Measurements from ENCODE around the gene TBX19. TPM values are rescaled to one million over a fixed set of nuclear protein-coding genes. Genes with fewer than 3 reads are reported as not detected.

Gene TBX19
- total and polyA plus RNA-seq, 2 of the 8 experiments (the other 6 are each of a cell fraction or from before 2014, with no cell fraction given) = 1.0 to 1.8 TPM

DNA sequence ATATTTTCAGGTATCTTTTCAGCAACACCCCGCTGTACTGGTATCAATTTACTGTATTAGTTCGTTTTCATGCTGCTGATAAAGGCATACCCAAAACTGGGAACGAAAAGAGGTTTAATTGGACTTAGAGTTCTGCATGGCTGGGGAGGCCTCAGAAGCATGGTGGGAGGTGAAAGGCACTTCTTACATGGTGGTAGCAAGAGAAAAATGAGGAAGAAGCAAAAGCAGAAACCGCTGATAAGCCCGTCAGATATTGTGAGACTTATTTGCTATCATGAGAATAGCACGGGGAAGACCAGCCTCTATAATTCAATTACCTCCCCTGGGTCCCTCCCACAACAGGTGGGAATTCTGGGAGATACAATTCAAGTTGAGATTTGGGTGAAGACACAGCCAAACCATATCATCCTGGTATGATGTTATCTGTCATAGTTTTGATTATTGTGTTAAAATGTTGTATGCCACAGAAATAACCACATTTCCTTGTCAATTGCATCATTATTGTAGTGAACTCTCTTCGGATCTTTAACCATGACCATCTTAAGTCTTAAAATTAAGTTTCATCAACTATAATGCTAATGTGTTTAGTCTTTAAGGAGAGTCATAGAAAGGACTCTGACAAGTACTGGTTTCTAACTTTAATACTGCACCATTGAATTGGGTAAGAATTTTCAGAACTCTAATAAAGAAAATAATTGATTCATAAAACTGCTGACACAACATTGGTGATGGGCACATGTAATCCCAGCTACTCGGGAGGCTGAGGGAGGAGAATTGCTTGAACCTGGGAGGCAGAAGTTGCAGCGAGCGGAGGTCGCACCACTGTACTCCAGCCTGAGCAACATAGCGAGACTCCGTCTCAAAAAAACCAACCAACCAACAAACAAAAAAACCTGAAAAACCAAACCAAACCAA lies 58.2 kb downstream of the TBX19 start:
- no peak overlapping the region for H3K4me2 ChIP-seq (ENCODE audit: insufficient read depth in 1 of 2, low read depth in 2 of 2, low read length in 2 of 2)
- no peak overlapping the region for H2BK15ac ChIP-seq (ENCODE audit: low read length)
- H3K23ac ChIP-seq (ENCODE audit: insufficient read length) = no peak overlapping the region
- no peak overlapping the region for H3K27ac ChIP-seq (ENCODE audit: low read depth, low read length)
- POLR2A ChIA-PET (ENCODE audit: partially characterized antibody) = no interaction called here
- no peak overlapping the region for H3K9ac ChIP-seq (replicated peaks in 1 of 4; ENCODE audit: extremely low read depth in 1 of 4, low read depth in 3 of 4, low read length in 3 of 4)
- no peak overlapping the region for H2BK120ac ChIP-seq (replicated peaks; ENCODE audit: low read depth, low read length)
- no peaks in the 10 kb centered on the region; a peak in 2 of 7 replicates for H3K4me1 ChIP-seq (replicated peaks in 1 of 4; ENCODE audit: control insufficient read depth in 3 of 4, insufficient read depth in 4 of 4, low read length in 3 of 4)
- H3K4ac ChIP-seq (replicated peaks; ENCODE audit: insufficient read length, low read depth, low read length) = no peak overlapping the region
- H2AFZ ChIP-seq (ENCODE audit: low read length) = no peak overlapping the region
- WGBS, 2 experiments (ENCODE audit: extremely low coverage in 1 of 2, insufficient coverage in 1 of 2, insufficient read length in 1 of 2, insufficient replicate concordance in 2 of 2, low coverage in 1 of 2, low lambda C conversion rate in 2 of 2, missing lambda C conversion rate in 1 of 2) = 94% methylated on average over 13 of the region's 13 CpGs; no CpG with 5 or more reads in 1 of the 2 experiments
- no peak overlapping the region for H4K5ac ChIP-seq (ENCODE audit: insufficient read length, low read depth, low read length)
- no peak overlapping the region for H2AK5ac ChIP-seq (ENCODE audit: low read depth, low read length)
- no peaks in the 10 kb centered on the region for H3K79me2 ChIP-seq (ENCODE audit: control insufficient read depth in 1 of 2, insufficient read depth in 2 of 2, low read length in 2 of 2)
- TF ChIP-seq BRCA1 (IDR thresholded peaks at IDR 0.05; ENCODE audit: low read depth, low read length) (no peak), POLR2A (IDR thresholded peaks at IDR 0.05; ENCODE audit: control extremely low read depth in 1 of 2, low read depth in 2 of 2, low read length in 2 of 2) (no peak)
- no peak overlapping the region for H2BK5ac ChIP-seq (ENCODE audit: low read depth, low read length)
- H3K23me2 ChIP-seq (ENCODE audit: low read depth, low read length) = no peaks in the 10 kb centered on the region
- no peaks in the 10 kb centered on the region; a peak in 1 of 4 replicates for H3K9me3 ChIP-seq (ENCODE audit: insufficient read depth in 2 of 2, low read depth in 1 of 2, low read length in 1 of 2)
- H3K79me1 ChIP-seq (ENCODE audit: low read depth, low read length) = no peaks in the 10 kb centered on the region
- H3K27me3 ChIP-seq (replicated peaks in 1 of 4; ENCODE audit: control insufficient read depth in 3 of 4, extremely low read depth in 1 of 4, insufficient read depth in 3 of 4, low read length in 3 of 4) = no peaks in the 10 kb centered on the region
- H4K8ac ChIP-seq (ENCODE audit: extremely low read depth, insufficient read depth, low read length) = no peak overlapping the region
- CTCF ChIA-PET (ENCODE audit: partially characterized antibody) = no interaction called here
- H3K36me3 ChIP-seq (ENCODE audit: control insufficient read depth in 2 of 4, insufficient read depth in 4 of 4, low read length in 3 of 4) = no peaks in the 10 kb centered on the region
- FAIRE-seq (no peak), DNase-seq (ENCODE audit: low read depth in 1 of 2, low spot score in 2 of 2) (no peak)
- H2BK12ac ChIP-seq (ENCODE audit: low read depth, low read length) = no peak overlapping the region
- H4K20me1 ChIP-seq (replicated peaks in 1 of 2; ENCODE audit: control insufficient read depth in 1 of 2, insufficient read depth in 2 of 2, low read length in 2 of 2) = no peaks in the 10 kb centered on the region
- H4K91ac ChIP-seq (replicated peaks; ENCODE audit: insufficient read length, low read length) = no peak overlapping the region
- H3K4me3 ChIP-seq (ENCODE audit: extremely low read depth in 1 of 4, insufficient read depth in 2 of 4, low read depth in 3 of 4, low read length in 4 of 4) = no peak overlapping the region
- H2BK20ac ChIP-seq (ENCODE audit: low read length) = no peak overlapping the region
- H3K14ac ChIP-seq (ENCODE audit: insufficient read length) = no peak overlapping the region
- no peak overlapping the region for H3K56ac ChIP-seq (replicated peaks; ENCODE audit: insufficient read length, low read depth, low read length)
- H3K18ac ChIP-seq (ENCODE audit: extremely low read depth, low read length) = no peak overlapping the region

Measured in H1 (cell line).